GM12878 (cell line): Measurements from ENCODE around the gene AGTRAP. TPM values are rescaled to one million over a fixed set of nuclear protein-coding genes. Genes with fewer than 3 reads are reported as not detected.
A peak's percentile ranks its signal among the peaks of the same experiment; 100 is the strongest.

ENCODE experiments used
- BCL3 ChIP-seq: IDR thresholded peaks from 2 replicates; pipeline ENCODE4 v1.6.1; 2011; ENCODE audit warnings: borderline replicate concordance, low read depth, mild to moderate bottlenecking, moderate library complexity, low read length; ENCODE audit not compliant: insufficient read depth, poor library complexity, severe bottlenecking
- BHLHE40 ChIP-seq, 2 experiments: fragments of 450-650 bp in 1 of 2; IDR thresholded peaks; 2 replicates each; pipeline ENCODE4 v1.6.1; 2011 to 2017; ENCODE audit warnings: low read depth in 2 of 2, borderline replicate concordance in 1 of 2, improper control_type of control experiment in 1 of 2, low read length in 1 of 2, mild to moderate bottlenecking in 1 of 2
- CHD2 ChIP-seq: IDR thresholded peaks from 2 replicates; pipeline ENCODE4 v1.6.1; 2011; ENCODE audit warnings: low read depth, low read length, improper control_type of control experiment, borderline replicate concordance
- CREM ChIP-seq: IDR thresholded peaks from 2 replicates; pipeline ENCODE4 v1.6.1; 2014; ENCODE audit warnings: antibody characterized with exemption, low read depth
- GATAD2B ChIP-seq: fragments of 450-650 bp; conservative IDR thresholded peaks from 2 replicates; pipeline ENCODE4 v1.6.1; 2017; ENCODE audit warnings: low read depth, mild to moderate bottlenecking, moderate library complexity
- HDGF ChIP-seq: fragments of 450-650 bp; IDR thresholded peaks from 2 replicates; pipeline ENCODE4 v1.6.1; 2016; ENCODE audit warnings: antibody characterized with exemption
- KLF5 ChIP-seq: fragments of 450-650 bp; IDR thresholded peaks from 2 replicates; pipeline ENCODE4 v1.6.1; 2014; ENCODE audit warnings: mild to moderate bottlenecking; ENCODE audit not compliant: partially characterized antibody
- LARP7 ChIP-seq: fragments of 450-650 bp; IDR thresholded peaks from 2 replicates; pipeline ENCODE4 v1.6.1; 2017; ENCODE audit warnings: mild to moderate bottlenecking
- MYC ChIP-seq: IDR thresholded peaks from 2 replicates; pipeline ENCODE4 v1.6.1; 2011; ENCODE audit warnings: mild to moderate bottlenecking, low read length, moderate library complexity, inconsistent platforms; ENCODE audit not compliant: insufficient read depth, insufficient replicate concordance, insufficient read length, severe bottlenecking
- NBN ChIP-seq: fragments of 450-650 bp; IDR thresholded peaks from 2 replicates; pipeline ENCODE4 v1.6.1; 2016
- NR2C2 ChIP-seq: IDR thresholded peaks from 2 replicates; pipeline ENCODE4 v1.6.1; 2011; ENCODE audit warnings: borderline replicate concordance, low read depth; ENCODE audit not compliant: control insufficient read depth, insufficient read length
- PML ChIP-seq: IDR thresholded peaks from 2 replicates; pipeline ENCODE4 v1.6.1; 2012; ENCODE audit warnings: low read length, inconsistent platforms
- RAD21 ChIP-seq: IDR thresholded peaks from 2 replicates; pipeline ENCODE4 v1.6.1; 2011; ENCODE audit warnings: mild to moderate bottlenecking, low read depth, low read length, moderate library complexity; ENCODE audit not compliant: insufficient read depth
- RB1 ChIP-seq: fragments of 450-650 bp; formaldehyde crosslinking; IDR thresholded peaks from 2 replicates; pipeline ENCODE4 v1.6.1; 2017; ENCODE audit warnings: mild to moderate bottlenecking, borderline replicate concordance
- RCOR1 ChIP-seq: conservative IDR thresholded peaks from 2 replicates; pipeline ENCODE4 v1.6.1; 2012; ENCODE audit warnings: low read depth, low read length, improper control_type of control experiment
- SMARCA5 ChIP-seq: fragments of 450-650 bp; IDR thresholded peaks from 2 replicates; pipeline ENCODE4 v1.6.1; 2017; ENCODE audit warnings: mild to moderate bottlenecking
- SMC3 ChIP-seq: IDR thresholded peaks from 2 replicates; pipeline ENCODE4 v1.6.1; 2011; ENCODE audit warnings: low read length, improper control_type of control experiment, borderline replicate concordance
- STAT3 ChIP-seq: IDR thresholded peaks from 2 replicates; pipeline ENCODE4 v1.6.1; 2011; ENCODE audit warnings: low read depth, low read length, improper control_type of control experiment
- TCF7 ChIP-seq: IDR thresholded peaks from 2 replicates; pipeline ENCODE4 v1.6.1; 2014; ENCODE audit warnings: antibody characterized with exemption, borderline replicate concordance
- ZBTB4 ChIP-seq: fragments of 450-650 bp; formaldehyde crosslinking; IDR thresholded peaks from 2 replicates; pipeline ENCODE4 v1.4.0; 2022; ENCODE audit warnings: mild to moderate bottlenecking, moderate library complexity
- ZNF622 ChIP-seq: fragments of 450-650 bp; IDR thresholded peaks from 2 replicates; pipeline ENCODE4 v1.6.1; 2017; ENCODE audit warnings: mild to moderate bottlenecking, inconsistent platforms
- ZNF687 ChIP-seq: fragments of 450-650 bp; IDR thresholded peaks from 2 replicates; pipeline ENCODE4 v1.6.1; 2017; ENCODE audit warnings: mild to moderate bottlenecking, moderate library complexity
- polyA plus RNA-seq, 11 experiments: library from polyadenylated mRNA; depleted of rRNA in 4 of 11; unstranded in 6 of 11; stranded (reverse) in 5 of 11; fragments of >200 nt; fragmentation: Nextera tagmentation in 4 of 11; fragmentation: Illumina TruSeq in 1 of 11; extraction: Ambion mirVana in 4 of 11; extraction: Trizol in 1 of 11; gene quantifications; 1 replicate in 1 of 11; 2 replicates in 10 of 11; pipeline versions ENCODE4 v1.2.1 to v1.2.3, GENCODE V29; 2011 to 2016; ENCODE audit warnings: inconsistent platforms in 2 of 11, missing spikeins in 2 of 11, low read depth in 1 of 11
- total RNA-seq, 4 experiments: library from RNA; depleted of rRNA in 3 of 4; stranded (reverse); fragments of >200 nt in 3 of 4; fragmentation: Illumina TruSeq in 1 of 4; extraction: Trizol in 1 of 4; gene quantifications; 2 replicates each; pipeline versions ENCODE4 v1.2.1 to v1.2.3, GENCODE V29; 2013 to 2021

Gene AGTRAP
- total and polyA plus RNA-seq, 10 of the 15 experiments (the other 5 are each of a cell fraction or from before 2014, with no cell fraction given) = 3.0 to 17.4 (median 10.2) TPM

GRCh38 chr1:11735854-11736745 is at the start of gene AGTRAP (continued):
- no peak for TF ChIP-seq NR2C2
- TF ChIP-seq STAT3 = no peak
- TF ChIP-seq CREM = no peak
- no peak for TF ChIP-seq SMARCA5
- peak; percentile 79; the same call in 1 of the 2 replicates for TF ChIP-seq NBN
- no peak for TF ChIP-seq SMC3
- no peak for TF ChIP-seq LARP7
- TF ChIP-seq RB1 = peak; percentile 82; the same call in 1 of the 2 replicates
- no peak for TF ChIP-seq RAD21
- peak; percentile 91 for TF ChIP-seq ZBTB4 (CRISPR knock-in tag)
- TF ChIP-seq BHLHE40 (IDR thresholded peaks at IDR 0.05; ENCODE audit: borderline replicate concordance in 1 of 2, low read depth in 2 of 2, low read length in 1 of 2) = peak; percentile 73 to 98
- no peak for TF ChIP-seq TCF7
- no peak for TF ChIP-seq PML
- TF ChIP-seq GATAD2B = peak; percentile 66; the same call in 1 of the 2 replicates
- no peak for TF ChIP-seq ZNF622
- TF ChIP-seq HDGF = peak; percentile 78; the same call in 1 of the 2 replicates
- no peak for TF ChIP-seq ZNF687
- TF ChIP-seq CHD2 = 0 out of 2 replicates have a peak, but pooled peaks have one; percentile 10
- TF ChIP-seq RCOR1 = no peak
- no peak for TF ChIP-seq KLF5
- TF ChIP-seq MYC = no peak
- TF ChIP-seq BCL3 = no peak
